ENCODE results near the gene OR8H2. TPM values are rescaled to one million over a fixed set of nuclear protein-coding genes. Genes with fewer than 3 reads are reported as not detected.

The OR8H2 gene, protein sequence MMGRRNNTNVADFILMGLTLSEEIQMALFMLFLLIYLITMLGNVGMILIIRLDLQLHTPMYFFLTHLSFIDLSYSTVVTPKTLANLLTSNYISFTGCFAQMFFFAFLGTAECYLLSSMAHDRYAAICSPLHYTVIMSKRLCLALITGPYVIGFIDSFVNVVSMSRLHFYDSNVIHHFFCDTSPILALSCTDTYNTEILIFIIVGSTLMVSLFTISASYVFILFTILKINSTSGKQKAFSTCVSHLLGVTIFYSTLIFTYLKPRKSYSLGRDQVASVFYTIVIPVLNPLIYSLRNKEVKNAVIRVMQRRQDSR
- total RNA-seq, result not detected in 2 replicates

DNA sequence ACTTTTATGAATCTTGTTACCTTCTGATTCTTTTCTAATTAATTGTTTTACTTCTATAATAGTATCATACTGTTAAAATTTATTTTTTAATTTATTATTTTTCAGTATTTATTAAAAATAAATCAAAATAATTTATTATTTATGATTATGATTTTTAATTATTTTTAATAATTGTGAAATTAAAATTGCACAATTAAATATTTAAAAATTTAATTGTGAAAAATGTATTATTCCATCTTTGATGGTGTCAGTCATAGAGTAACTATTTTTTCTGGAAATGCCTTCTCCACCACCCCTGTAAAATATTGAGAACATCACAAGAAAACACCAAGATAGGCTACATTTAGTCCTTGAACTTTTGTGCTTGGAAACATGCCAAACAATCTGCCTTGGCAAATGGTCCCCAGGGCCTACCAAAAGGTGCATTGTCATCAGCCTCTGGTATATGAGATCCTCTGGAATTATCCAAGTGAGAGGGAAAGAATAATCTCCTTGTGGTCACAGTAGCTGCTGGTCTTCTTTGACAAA, at the start of gene OR8H2:
TSS of gene OR8H2 (plus strand) at position 478 of the 528 bp plus-strand sequence. CDS start 1,356 bp downstream, outside the sequence.

DNA sequence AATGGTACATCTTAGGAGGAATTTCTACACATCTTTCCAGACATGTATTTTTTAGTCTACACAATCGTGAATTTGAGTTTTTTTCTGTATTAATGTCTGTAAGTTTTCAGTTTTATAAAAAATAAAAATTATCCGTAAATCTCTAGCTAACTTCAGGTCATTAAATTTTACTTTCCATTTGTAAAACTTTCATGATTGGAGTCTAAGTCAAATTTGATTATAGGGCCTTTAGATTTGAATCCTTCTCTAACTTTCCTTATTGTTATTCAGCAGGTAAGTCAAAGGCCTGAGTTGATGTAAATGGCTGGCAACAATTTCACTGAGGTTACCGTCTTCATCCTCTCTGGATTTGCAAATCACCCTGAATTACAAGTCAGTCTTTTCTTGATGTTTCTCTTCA, 10.5 kb upstream of the OR8H2 start, which contains the start of gene OR8I2:
TSS of gene OR8I2 (plus strand) at position 301 of the 400 bp plus-strand sequence. CDS start at position 301, 0 bp downstream.

DNA sequence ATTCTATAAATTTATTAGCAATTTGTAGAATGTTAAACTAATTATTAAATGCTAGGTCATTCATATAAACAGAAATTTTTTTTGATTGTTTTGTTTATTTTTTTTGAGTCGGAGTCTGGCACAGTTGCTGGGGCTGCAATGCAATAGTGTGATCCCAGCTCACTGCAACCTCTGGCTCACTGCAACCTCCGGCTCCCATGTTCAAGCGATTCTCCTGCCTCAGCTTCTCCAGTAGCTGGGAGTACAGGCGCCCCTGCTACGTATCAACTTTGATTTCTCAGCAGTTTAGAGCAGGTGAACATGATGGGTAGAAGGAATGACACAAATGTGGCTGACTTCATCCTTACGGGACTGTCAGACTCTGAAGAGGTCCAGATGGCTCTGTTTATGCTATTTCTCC, 18.6 kb downstream of the OR8H2 start, which contains the start of gene OR8H3:
TSS of gene OR8H3 (plus strand) at position 301 of the 400 bp plus-strand sequence. CDS start at position 301, 0 bp downstream.

DNA sequence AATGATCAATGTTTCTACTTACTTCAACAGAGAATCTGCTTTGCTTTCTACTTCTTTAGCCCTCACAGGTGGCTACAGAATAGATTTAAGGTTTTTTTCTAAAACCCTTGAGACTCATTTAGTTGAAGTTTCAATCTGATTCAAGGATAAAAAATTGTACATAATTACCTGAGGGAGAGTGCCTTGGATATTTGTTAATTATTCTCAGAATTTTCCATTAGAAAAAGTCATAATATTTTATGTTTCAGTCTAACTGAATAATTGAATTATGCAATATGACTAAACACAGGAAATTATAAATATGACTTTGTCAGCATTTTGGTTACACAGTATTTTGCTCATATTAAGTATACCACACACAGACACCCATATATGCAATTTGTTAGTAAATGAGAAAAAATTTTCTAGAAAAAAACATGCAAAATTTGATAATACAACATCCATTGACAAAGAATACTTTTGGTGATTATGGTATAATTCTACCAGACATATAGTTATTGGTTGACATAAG, 36.7 kb downstream of the OR8H2 start, which contains the start of gene OR8J3:
TSS of gene OR8J3 (minus strand) at position 51 of the 511 bp plus-strand sequence. CDS start 2,483 bp downstream, outside the sequence.

Small RNA genes lying within 50 kb of the gene (small RNA-seq; reads per million reads assigned to genes)
- gene OR8I4P, result not detected

Other genes starting within 250 kb of the OR8H2 start
- not detected in 2 replicates for gene TRIM51, start 220.4 kb upstream of the OR8H2 start, total RNA-seq
- gene OR5W2, start 189.1 kb upstream of the OR8H2 start, total RNA-seq, result not detected in 2 replicates
- not detected in 2 replicates for gene OR5I1, start 167.3 kb upstream of the OR8H2 start, total RNA-seq
- not detected in 2 replicates for gene OR10AG1, start 133.7 kb upstream of the OR8H2 start, total RNA-seq
- gene OR5F1, start 109.1 kb upstream of the OR8H2 start, total RNA-seq, result not detected in 2 replicates
- gene OR5AS1, start 76.0 kb upstream of the OR8H2 start, total RNA-seq, result not detected in 2 replicates
- gene OR8I2, start 10.4 kb upstream of the OR8H2 start, total RNA-seq, result not detected in 2 replicates
- gene OR8H3, start 18.7 kb downstream of the OR8H2 start, total RNA-seq, result not detected in 2 replicates
- not detected in 2 replicates for gene OR8J3, start 36.5 kb downstream of the OR8H2 start, total RNA-seq
- gene OR8K5, start 56.6 kb downstream of the OR8H2 start, total RNA-seq, result not detected in 2 replicates
- not detected in 2 replicates for gene OR5J2, start 72.9 kb downstream of the OR8H2 start, total RNA-seq
- gene OR5T2, start 130.6 kb downstream of the OR8H2 start, total RNA-seq, result not detected in 2 replicates
- gene OR5T3, start 148.6 kb downstream of the OR8H2 start, total RNA-seq, result not detected in 2 replicates
- gene OR5T1, start 170.5 kb downstream of the OR8H2 start, total RNA-seq, result not detected in 2 replicates
- gene OR8H1, start 188.6 kb downstream of the OR8H2 start, total RNA-seq, result not detected in 2 replicates
- not detected in 2 replicates for gene OR8K3, start 211.5 kb downstream of the OR8H2 start, total RNA-seq
- gene OR8K1, start 242.4 kb downstream of the OR8H2 start, total RNA-seq, result not detected in 2 replicates

Measured in vein endothelial cell (primary cell).